Measurements from ENCODE around the gene UNC45B. TPM values are rescaled to one million over a fixed set of nuclear protein-coding genes. Genes with fewer than 3 reads are reported as not detected.
A peak's percentile ranks its signal among the peaks of the same experiment; 100 is the strongest.
"Not testable (repeated sequence)": the region's sequence is repeated elsewhere in the genome, so short reads cannot be mapped to it uniquely, and the experiment has no call there.

UNC45B gene, protein sequence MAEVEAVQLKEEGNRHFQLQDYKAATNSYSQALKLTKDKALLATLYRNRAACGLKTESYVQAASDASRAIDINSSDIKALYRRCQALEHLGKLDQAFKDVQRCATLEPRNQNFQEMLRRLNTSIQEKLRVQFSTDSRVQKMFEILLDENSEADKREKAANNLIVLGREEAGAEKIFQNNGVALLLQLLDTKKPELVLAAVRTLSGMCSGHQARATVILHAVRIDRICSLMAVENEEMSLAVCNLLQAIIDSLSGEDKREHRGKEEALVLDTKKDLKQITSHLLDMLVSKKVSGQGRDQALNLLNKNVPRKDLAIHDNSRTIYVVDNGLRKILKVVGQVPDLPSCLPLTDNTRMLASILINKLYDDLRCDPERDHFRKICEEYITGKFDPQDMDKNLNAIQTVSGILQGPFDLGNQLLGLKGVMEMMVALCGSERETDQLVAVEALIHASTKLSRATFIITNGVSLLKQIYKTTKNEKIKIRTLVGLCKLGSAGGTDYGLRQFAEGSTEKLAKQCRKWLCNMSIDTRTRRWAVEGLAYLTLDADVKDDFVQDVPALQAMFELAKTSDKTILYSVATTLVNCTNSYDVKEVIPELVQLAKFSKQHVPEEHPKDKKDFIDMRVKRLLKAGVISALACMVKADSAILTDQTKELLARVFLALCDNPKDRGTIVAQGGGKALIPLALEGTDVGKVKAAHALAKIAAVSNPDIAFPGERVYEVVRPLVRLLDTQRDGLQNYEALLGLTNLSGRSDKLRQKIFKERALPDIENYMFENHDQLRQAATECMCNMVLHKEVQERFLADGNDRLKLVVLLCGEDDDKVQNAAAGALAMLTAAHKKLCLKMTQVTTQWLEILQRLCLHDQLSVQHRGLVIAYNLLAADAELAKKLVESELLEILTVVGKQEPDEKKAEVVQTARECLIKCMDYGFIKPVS
- polyA plus RNA-seq (ENCODE audit: insufficient read length in 4 of 4): under 1 TPM; 0.10 to 0.26 (median 0.16) TPM

DNA sequence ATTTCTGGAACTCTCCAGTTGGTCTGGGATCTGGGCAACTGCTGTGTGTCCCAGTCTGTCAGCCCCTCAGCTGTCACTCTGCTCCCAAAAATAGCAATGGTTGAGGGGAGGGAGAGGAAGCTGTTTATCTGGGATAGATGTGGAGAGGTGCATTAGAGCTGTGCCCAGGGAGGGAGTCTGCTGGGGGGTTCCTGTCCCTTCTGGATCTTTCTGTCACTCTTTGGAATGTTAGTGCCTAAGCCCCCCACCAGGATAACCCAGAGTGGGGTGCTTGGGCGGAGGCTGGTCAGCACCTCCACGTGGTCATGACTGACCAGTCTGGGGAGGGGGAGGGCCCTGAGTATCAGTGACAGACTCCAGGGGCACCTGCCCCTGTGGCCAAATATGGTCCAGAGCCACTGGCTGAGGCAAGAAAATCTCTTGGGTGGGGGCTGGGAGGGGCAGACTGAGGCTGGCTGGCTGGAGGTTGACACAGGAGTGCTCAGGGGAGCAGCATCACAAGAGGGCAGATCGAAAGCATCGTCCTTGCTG is at the start of gene UNC45B:
Gene UNC45B (plus strand): TSS at position 443 of the 531 bp plus-strand sequence. CDS start 447 bp downstream, outside the sequence.
- DNase-seq (ENCODE audit: low read depth in 4 of 4, low spot score in 3 of 4): no peak

DNA sequence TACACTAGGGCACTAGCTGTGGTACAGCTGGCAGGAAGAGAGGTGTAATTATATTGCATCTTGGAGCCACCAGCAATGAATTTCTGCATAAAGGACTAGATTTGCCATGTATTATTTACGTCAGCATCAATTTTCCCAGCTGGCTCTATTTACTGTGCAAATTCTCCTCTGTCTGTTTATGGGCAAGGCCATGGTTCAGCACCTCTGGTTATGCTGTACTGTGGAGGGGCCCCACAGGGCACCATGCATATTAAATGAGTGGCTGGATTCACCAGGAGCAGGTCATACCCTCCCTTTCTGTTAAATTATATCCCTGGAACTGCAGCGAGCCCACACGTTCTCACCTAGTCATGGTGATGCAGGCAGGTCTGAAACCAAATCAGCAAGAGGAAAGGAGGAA is 47.7 kb upstream of the UNC45B start:
- DNase-seq (ENCODE audit: low read depth in 4 of 4, low spot score in 3 of 4): no peak

DNA sequence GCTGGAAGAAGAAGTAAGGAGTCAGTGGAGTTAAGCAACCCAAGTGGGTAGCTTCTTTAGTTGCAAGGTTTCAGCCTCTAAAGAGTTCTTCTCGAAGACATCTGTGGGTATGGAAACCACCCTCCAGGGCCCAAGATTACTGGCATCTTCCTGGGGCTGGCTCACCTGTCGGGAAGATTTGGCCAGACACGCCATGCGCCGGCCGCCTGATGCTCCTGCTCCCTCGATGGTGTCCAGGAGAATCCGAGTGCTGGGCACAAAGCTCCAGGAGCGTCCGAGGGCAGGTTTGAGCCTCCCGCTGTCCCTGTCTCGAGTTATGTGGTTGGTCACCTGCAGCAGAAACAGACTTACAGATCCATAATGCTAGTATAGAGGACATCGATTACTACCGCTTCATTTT is 46.6 kb upstream of the UNC45B start:
- no peak for DNase-seq (ENCODE audit: low read depth in 4 of 4, low spot score in 3 of 4)

DNA sequence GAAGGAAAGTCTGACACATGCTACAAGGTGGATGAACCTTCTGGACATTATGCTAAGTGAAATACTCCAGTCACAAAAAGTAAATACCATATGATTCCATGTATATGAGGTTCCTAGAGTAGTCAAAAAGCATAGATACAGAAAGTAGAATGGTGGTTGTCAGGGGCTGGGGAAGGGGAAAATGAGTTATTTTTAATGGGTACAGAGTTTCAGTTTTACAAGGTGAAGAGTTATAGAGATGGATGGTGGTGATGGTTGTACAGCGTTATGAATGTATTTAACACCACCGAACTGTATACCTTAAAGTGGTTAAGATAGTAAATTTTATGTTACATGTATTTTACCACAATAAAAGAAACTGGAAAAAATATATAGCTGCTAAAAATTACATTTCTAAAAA is 45.9 kb upstream of the UNC45B start:
- no peak for DNase-seq (ENCODE audit: low read depth in 4 of 4, low spot score in 3 of 4)

DNA sequence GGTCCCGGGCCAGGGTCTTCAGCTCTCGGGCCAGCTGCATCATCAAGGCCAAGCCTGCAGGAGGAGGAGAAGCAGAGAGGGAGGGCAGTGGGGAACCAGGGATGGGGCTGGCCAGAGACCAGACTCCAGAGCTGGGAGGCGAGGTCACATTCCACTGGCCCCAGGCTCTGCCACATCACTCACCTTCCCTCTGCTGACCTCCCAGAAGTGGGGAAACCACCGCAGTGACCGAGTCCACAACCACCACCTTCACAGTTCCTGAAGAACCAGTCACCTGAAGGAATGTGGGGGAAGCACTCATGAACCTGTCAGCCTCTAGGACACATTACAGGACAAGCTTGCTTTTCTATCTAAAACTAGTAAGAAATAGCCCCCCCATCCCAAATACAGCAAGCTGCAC is 44.3 kb upstream of the UNC45B start:
- DNase-seq (ENCODE audit: low read depth in 4 of 4, low spot score in 3 of 4): no peak

DNA sequence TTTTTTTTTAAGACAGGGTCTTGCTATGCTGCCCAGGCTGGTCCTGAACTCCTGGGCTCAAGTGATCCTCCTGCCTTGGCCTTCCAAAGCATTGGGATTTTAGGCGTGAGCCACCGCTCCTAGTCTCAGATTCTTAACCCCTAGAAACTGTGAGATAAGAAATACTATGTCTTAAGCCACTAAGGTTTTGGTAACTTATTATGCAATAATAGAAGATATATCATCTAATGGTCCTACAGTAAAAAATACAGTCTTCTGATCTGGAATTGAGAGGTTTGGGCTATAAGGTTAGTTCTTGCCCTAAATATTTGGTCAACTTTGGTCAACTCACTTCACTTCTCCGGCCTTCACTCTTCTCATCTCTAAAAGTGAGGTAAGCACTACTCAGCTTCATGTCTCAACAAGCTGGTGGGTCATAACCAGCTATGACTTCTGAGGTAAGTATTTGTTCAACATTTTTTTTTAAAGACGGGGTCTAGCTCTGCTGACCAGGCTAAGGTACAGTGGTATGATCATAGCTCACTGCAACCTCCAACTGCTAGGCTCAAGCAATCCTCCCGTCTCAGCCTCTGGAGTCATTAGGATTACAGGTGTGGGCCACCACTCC is 42.7 kb upstream of the UNC45B start:
- DNase-seq (ENCODE audit: low read depth in 4 of 4, low spot score in 3 of 4): no peak

DNA sequence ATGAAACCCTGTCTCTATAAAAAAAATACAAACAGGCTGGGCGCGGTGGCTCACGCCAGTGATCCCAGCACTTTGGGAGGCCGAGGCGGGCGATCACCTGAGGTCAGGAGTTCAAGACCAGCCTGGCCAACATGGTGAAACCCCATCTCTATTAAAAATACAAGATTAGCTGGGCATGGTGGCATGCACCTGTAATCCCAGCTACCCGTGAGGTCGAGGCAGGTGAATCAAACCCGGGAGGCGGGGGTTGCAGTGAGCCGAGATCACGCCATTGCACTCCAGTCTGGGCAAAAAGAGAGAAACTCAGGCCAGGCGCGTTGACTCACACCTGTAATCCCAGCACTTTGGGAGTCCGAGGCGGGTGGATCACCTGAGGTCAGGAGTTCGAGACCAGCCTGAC is 36.8 kb upstream of the UNC45B start:
- DNase-seq (ENCODE audit: low read depth in 4 of 4, low spot score in 3 of 4): not testable (repeated sequence)

DNA sequence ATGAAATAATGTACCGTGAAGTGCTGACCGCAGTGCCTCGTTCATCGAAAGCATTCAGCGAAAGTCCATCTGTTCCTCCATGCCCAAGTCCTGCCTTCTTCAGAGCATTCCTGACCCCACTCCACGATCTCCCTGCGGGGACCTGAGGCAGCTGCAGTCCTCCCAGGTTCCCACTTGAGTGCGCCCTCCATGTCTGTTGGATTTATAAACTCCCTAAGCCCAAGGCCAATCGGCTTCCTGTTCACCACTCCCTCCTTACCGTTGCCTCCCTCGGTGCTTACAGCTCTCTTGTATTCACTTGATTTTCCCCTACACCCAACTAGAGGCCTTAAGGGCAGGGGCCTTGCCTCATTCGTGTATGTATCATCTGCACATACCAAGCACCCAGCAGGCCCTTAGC is 30.8 kb upstream of the UNC45B start:
- no peak for DNase-seq (ENCODE audit: low read depth in 4 of 4, low spot score in 3 of 4)

DNA sequence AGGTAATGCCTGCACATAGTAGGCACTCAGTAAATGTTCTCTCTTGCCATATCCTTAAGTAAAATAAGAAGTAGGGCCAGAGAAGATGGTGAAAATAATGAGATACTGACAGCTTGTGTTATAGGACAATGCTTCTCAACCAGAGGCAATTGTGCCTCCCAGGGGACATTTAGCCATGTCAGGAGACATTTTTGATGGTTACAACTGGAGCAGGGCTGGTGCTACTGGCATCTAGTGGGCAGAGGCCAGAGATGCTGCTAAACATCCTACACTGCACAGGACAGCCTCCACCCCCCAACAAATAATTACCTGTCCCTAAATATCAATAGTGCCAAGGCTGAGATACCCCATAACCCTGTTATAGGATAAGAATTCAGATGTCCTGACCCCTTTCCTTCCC is 29.6 kb upstream of the UNC45B start:
- no peak for DNase-seq (ENCODE audit: low read depth in 4 of 4, low spot score in 3 of 4)

DNA sequence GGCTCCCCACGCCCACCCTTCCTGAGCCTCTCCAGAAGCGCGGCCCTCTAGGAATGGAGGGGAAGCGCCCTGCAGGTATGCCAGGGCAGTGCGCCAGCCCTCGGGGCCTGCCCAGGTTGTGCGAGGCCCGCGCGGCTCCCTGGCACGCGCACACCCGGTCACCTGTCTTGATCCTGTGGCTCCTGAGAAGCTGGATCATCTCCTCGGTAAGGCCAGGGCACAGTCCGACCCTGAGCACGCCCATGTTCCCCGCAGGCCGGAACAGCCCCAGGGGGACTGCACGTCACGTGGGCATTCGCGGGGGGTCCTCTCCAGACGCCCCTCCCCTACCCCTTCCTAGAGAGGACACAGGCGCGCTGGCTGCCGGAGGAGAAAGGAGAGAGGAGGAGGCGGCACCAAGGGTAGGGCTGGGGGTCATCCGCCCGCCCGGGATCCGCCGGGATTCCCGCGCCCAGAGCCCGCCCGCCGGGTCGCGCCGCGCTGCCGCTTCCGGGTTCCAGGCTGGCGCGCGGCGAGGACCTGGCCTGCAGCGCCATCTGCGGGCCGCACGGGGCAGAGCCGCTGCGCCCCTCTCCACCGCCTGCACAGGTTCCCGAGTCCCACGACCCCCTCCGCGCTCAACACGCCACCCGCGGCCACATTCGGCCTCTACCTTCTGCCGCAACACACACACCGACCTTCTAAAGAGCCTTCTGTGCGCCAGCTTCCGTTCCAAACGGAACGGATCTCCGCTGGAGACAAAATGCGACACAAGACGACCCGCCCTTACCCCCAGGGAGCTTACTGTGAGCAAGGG is 28.0 kb upstream of the UNC45B start, which contains the start of gene RAD51D:
Gene RAD51D (minus strand): TSS at position 491 of the 796 bp plus-strand sequence. CDS start 247 bp downstream, at position 244.
- peak; percentile 50 to 68 (median 65) for DNase-seq (ENCODE audit: low read depth in 4 of 4, low spot score in 3 of 4)

DNA sequence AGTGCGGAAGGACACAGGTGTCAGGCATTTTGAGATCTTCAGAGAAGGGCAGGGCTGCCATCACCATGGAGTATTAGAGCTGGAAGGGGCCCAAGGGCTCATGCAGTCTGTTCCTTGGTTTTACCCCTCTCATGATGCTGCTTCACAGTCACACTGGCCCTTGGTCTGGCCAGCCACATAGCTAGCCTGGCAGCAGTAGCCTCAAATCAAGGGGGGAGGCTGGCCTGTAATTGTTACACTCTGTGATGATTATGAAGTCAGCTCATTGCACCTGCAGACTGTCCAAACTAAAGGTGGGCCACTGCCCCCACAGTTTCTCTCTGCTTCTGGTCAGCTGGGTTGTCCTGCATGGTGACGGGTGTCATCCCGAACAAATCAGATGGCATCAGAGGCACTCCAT is 26.3 kb upstream of the UNC45B start, which contains the start of gene FNDC8:
Gene FNDC8 (plus strand): TSS at position 301 of the 400 bp plus-strand sequence. CDS start 79 bp downstream, at position 380.
- no peak for DNase-seq (ENCODE audit: low read depth in 4 of 4, low spot score in 3 of 4)

DNA sequence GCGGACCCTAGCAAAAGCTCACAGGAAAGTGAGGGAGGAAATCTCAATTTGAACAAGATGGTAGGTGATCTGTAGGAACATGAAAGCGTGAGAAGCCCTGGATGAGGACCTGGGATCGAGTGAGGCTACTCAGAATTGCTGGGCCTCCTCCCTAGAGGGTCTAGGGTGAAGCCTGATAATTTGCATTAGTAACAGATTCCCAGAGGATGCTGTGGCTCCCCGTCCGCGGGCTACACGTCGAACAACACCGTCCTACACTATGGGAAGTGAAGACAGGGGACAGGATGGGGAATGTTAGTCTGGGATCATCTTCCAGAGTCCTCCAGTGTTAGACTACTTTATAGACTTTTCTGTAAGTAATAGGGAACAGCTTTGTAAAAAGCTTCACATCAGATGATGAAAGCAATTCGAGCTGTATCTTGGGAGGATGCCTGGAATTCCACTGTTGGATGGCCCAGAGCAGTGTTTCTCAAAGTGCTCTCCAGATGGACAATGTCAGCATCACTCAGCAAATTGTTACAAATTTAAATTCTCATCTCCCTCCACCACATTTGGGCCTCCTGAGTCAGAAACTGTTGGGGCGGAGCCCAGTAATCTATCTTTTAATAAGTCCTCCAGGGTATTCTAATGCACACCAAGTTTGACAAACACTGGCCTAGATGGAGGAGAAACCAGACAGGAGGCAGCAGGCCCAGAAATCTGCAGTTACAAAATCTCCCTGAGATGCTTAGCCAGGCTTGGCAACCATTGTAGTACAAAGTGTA is 19.7 kb upstream of the UNC45B start:
- DNase-seq (ENCODE audit: low read depth in 4 of 4, low spot score in 3 of 4): no peak

DNA sequence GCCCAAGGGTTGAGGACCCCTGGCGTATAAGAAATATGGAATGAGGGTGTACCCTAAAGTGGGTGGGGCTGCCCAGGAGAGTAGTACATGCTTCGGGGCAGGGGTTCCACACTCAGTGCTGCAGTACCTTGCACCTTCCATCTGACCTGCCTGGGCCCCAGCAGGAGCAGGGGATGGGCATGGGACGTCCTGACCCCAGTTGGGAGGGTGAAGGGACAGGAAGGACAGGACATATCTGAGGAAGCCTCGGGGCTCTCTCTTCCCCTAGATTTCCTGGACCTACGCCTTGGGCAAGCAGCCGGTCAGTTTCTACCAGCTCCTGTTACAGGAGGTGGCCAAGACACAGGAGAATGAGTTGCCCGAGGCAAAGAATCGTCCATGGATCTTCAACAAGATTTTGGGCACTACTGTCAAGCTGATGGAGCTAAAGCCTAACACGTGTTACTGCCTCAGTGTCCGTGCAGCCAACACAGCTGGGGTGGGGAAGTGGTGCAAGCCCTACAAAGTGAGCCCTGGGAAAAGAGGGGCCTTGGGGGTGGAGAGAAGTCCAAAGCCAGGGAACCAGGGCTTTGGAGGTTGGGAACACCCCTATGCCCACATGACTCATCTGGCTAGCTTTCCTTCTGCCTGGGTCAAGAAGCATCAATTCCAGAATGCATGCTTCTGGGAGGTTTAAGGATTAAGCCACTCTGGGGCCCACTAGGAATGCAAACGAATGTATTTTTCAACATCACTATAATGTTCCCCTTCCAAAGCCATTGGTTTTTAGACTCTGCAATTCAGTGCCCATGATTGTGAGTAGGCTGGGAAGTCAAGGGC is 18.3 kb upstream of the UNC45B start:
- DNase-seq (ENCODE audit: low read depth in 4 of 4, low spot score in 3 of 4): no peak

DNA sequence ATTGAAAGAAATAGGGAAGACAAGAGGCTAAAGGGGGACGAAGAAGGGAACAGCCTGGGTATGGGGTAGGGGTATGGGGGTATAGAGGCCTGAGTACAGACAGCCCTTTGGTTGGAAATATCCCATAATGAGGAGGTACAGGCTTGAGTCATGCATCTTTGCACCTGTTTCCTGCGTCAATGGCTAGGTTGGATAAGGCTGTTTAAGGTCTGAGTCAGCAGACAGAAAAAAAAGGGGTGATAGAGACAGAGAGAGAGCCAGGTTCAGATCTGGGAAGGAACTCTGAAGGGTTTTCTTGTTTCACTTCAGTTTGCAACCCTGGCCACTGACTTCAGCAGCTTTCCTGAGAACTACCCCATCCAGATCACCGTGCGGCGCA is 17.7 kb upstream of the UNC45B start:
- DNase-seq (ENCODE audit: low read depth in 4 of 4, low spot score in 3 of 4): no peak

DNA sequence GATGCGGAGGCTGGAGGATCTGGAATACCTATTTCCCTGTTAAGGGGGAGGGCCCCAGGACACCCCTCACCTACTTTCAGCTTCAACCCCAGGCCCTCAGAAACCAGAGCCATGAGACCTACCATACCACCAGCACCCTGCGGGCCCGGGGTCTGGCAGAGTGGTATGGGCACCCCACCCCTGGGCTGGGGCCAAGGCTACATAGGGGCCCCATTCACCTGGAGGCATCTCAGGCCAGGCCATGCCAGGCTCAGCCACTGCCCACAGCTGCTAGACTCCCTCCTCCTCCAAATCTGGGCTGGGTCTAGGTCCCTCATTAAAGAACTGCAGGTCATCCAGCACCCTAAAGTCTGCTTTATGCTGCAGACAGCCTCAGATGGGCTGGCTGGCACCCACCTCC is 17.2 kb upstream of the UNC45B start:
- DNase-seq (ENCODE audit: low read depth in 4 of 4, low spot score in 3 of 4): no peak

DNA sequence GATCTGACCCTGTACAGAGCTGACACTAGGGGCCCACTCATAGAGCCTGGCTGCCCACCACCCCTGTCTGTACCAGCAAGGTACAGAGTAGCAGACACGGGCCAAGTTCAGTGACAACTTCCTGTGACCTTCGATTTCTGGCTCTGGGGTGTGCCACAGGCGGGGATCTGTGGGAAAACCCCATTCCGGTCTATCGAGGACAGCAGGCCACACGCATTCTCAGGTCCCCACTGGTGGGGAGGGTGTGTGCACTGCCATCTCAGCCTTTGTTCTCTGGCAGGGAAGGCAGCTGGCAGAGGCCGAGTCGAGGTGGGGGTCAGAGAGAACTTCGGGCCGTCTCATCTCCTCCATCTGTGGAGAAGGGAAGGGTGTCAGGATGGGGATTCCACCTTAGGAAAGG is 15.5 kb upstream of the UNC45B start:
- no peak for DNase-seq (ENCODE audit: low read depth in 4 of 4, low spot score in 3 of 4)

DNA sequence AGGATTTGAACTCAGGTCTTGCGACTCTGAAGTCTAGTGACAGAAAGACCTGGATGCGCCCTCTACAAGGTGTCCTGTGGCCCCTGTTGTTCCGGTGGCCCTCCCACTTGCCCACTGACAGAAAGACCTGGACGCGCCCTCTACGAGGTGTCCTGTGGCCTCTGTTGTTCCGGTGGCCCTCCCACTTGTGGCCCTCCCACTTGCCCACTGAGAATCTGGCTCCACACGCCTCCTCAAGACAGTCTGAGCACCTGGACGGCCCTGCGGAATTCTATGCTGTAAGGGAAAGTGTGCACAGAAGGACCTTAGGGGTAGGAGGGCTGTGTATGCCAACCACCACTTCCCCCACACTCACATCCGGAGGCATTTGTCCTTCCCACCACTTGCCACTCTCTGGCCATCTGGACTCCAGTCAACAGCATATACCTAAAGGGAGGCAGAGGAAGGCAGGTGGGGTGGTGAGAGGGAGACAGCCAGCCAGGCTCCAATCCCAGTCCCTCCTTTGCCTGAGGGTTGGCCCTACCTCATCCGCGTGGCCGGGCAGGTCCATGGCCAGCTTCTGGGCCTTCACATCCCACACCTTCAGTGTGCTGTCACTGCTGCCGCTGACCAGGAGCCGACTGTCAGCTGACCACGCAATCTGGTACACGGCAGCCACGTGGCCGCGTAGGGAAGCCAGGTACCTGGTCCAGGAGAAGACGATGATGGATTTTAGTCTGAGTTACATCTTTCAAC is 14.6 kb upstream of the UNC45B start:
- no peak for DNase-seq (ENCODE audit: low read depth in 4 of 4, low spot score in 3 of 4)

DNA sequence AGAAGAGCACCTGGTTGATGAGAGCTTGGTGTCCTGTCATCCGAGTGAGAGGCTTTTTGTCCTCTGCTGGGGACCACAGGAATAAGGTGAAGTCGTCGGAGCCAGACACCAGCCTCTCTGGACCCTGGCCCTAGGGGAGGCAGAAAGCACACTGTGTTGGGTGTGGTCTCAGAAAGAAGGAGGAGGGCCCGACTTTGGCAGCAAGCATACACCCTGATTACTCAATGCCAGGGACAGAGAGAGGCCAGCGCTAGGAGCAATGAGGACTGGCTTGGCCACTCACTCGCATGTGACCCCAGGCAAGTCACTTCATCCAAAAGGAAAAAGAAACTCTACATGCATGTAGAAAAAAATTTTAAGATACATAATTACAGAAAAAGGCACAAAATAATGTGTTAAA is 12.3 kb upstream of the UNC45B start:
- no peak for DNase-seq (ENCODE audit: low read depth in 4 of 4, low spot score in 3 of 4)

Measured in right renal pelvis (tissue), 4 donors.